Measurements from ENCODE around the gene TNFAIP8.

The TNFAIP8 gene

DNA sequence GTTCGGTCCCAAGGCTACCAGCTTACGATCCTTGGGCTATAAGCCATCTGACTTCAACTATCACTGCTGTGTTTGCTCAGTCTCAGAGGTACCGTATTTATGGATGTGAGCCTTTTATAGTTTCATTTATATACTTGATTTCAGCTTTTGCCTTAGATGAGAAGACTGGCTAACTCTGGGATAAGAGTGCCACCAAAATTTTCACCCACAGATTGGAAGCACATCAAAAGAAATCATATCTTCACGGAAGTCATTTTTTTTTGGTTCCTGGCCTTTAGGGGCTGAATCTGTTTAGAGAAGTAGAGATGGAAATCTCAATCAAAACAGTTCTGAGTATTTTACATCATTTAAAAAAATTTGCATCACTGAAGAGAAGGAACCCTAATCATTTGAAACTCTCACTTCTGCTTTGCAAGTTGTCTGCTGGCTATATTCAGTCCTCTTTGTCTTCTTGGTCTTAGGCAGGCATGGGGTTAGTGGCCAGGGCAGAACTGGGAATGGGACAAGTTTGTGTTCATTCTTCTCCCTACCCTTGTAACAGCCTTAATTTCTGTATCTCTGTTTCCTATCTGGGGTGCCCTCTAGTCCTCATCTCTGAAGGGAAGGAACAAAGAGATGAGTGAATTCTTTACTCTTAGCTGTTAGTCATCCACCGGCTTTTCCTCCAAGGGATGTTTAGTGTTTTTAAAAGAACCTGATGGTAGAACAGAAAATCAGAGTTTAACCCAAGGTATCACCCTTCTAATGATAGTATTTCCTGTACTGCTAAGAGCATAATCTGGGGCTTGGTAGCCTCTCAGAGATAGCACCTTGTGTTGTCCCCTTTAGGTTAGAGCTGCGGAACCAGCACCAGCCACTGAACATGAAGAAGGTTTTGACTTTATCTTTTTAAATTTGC lies 14.1 kb upstream of the TNFAIP8 start:
- no peaks in the 10 kb centered on the region for H3K27me3 ChIP-seq (ENCODE audit: control insufficient read depth, low read length)
- H4K20me1 ChIP-seq (ENCODE audit: control insufficient read depth, insufficient read depth, low read depth, low read length) = no peaks in the 10 kb centered on the region
- peaks cover 5% of the 10 kb centered on the region; the same call in 1 of the 2 replicates for H3K36me3 ChIP-seq (ENCODE audit: control insufficient read depth, low read length)
- H3K4me2 ChIP-seq (ENCODE audit: low read length) = peak overlapping the region; percentile 78
- H3K9me3 ChIP-seq (ENCODE audit: control insufficient read depth, insufficient read depth, low read length) = no peaks in the 10 kb centered on the region
- peaks cover 60% of the 10 kb centered on the region for H3K79me2 ChIP-seq (ENCODE audit: control insufficient read depth, low read length)
- H3K9me2 ChIP-seq (replicated peaks; ENCODE audit: control insufficient read depth, low read length) = no peaks in the 10 kb centered on the region
- TF ChIP-seq, protein P1, sequence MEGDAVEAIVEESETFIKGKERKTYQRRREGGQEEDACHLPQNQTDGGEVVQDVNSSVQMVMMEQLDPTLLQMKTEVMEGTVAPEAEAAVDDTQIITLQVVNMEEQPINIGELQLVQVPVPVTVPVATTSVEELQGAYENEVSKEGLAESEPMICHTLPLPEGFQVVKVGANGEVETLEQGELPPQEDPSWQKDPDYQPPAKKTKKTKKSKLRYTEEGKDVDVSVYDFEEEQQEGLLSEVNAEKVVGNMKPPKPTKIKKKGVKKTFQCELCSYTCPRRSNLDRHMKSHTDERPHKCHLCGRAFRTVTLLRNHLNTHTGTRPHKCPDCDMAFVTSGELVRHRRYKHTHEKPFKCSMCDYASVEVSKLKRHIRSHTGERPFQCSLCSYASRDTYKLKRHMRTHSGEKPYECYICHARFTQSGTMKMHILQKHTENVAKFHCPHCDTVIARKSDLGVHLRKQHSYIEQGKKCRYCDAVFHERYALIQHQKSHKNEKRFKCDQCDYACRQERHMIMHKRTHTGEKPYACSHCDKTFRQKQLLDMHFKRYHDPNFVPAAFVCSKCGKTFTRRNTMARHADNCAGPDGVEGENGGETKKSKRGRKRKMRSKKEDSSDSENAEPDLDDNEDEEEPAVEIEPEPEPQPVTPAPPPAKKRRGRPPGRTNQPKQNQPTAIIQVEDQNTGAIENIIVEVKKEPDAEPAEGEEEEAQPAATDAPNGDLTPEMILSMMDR (IDR thresholded peaks at IDR 0.05; ENCODE audit: low read depth, low read length, poor library complexity, severe bottlenecking) = no peak
- no peak for TF ChIP-seq EZH2phosphoT487 (IDR thresholded peaks at IDR 0.05; ENCODE audit: borderline replicate concordance, low read length)
- peaks cover 11% of the 10 kb centered on the region for H3F3A ChIP-seq (ENCODE audit: control insufficient read depth, insufficient read depth)
- peak overlapping the region; percentile 82 for H3K27ac ChIP-seq (ENCODE audit: low read depth, low read length)
- H3K4me3 ChIP-seq (ENCODE audit: low read length) = peak overlapping the region; percentile 69
- H3K4me1 ChIP-seq (ENCODE audit: control insufficient read depth, low read length) = peaks cover 100% of the 10 kb centered on the region

DNA sequence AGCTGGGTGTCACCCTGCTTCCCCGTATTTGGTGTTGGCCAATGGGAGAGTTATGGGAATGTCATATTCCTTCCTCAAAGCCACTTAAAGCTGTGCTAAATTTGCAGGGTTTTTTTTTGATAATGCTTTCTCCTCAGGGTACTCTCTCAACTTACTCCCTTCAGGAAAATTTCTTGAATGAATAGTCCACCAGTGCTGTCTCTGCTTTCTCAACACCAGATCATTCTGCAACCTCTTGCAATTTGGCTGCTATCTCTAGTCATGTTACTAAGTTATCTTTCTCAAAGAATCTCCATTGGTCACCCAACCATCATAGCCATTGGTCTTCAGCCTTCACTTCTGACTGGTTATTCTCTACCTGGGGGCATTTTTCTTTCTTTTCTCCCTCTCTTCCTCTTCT lies 13.4 kb upstream of the TNFAIP8 start:
- no peak for TF ChIP-seq EZH2phosphoT487 (IDR thresholded peaks at IDR 0.05; ENCODE audit: borderline replicate concordance, low read length)
- TF ChIP-seq, protein P1 (IDR thresholded peaks at IDR 0.05; ENCODE audit: low read depth, low read length, poor library complexity, severe bottlenecking) = no peak
- Histone ChIP-seq H3K9me3 (ENCODE audit: control insufficient read depth, insufficient read depth, low read length) (no peaks in the 10 kb centered on the region), H3K4me3 (ENCODE audit: low read length) (peak overlapping the region; percentile 69), H3K36me3 (ENCODE audit: control insufficient read depth, low read length) (peaks cover 5% of the 10 kb centered on the region; the same call in 1 of the 2 replicates), H3K4me1 (ENCODE audit: control insufficient read depth, low read length) (peaks cover 100% of the 10 kb centered on the region), H3K27me3 (ENCODE audit: control insufficient read depth, low read length) (no peaks in the 10 kb centered on the region), H4K20me1 (ENCODE audit: control insufficient read depth, insufficient read depth, low read depth, low read length) (no peaks in the 10 kb centered on the region), H3K27ac (ENCODE audit: low read depth, low read length) (peak overlapping the region; percentile 82), H3F3A (ENCODE audit: control insufficient read depth, insufficient read depth) (peaks cover 11% of the 10 kb centered on the region), H3K79me2 (ENCODE audit: control insufficient read depth, low read length) (peaks cover 62% of the 10 kb centered on the region), H3K9me2 (replicated peaks; ENCODE audit: control insufficient read depth, low read length) (no peaks in the 10 kb centered on the region), H3K4me2 (ENCODE audit: low read length) (peak overlapping the region; percentile 78)

DNA sequence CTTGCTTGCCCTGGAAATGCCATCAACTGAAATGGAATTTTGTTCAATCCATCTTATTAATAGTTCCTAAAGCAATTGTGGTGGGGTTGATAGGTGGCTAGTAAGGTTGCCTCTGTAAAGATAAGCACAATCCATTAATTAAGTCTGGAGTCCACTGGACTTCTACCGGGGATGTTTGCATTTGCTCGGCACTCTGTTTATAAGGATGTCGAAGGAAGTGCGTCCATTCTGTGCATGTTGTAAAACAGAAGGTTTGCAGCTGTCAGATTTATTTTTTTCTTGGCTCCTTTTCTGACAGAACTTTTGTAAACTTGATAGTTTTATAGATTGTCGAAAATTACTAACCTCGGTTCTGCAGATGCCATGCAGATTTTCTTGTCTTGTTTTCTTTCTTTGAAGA lies 12.8 kb upstream of the TNFAIP8 start:
- H3K27ac ChIP-seq (ENCODE audit: low read depth, low read length) = no peak overlapping the region
- H3K4me1 ChIP-seq (ENCODE audit: control insufficient read depth, low read length) = peaks cover 100% of the 10 kb centered on the region
- no peaks in the 10 kb centered on the region for H3K27me3 ChIP-seq (ENCODE audit: control insufficient read depth, low read length)
- H3K36me3 ChIP-seq (ENCODE audit: control insufficient read depth, low read length) = peaks cover 5% of the 10 kb centered on the region; the same call in 1 of the 2 replicates
- peak overlapping the region; percentile 69; the same call in 1 of the 2 replicates for H3K4me3 ChIP-seq (ENCODE audit: low read length)
- no peak for TF ChIP-seq EZH2phosphoT487 (IDR thresholded peaks at IDR 0.05; ENCODE audit: borderline replicate concordance, low read length)
- TF ChIP-seq, protein P1 (IDR thresholded peaks at IDR 0.05; ENCODE audit: low read depth, low read length, poor library complexity, severe bottlenecking) = no peak
- peak overlapping the region; percentile 78 for H3K4me2 ChIP-seq (ENCODE audit: low read length)
- peaks cover 68% of the 10 kb centered on the region for H3K79me2 ChIP-seq (ENCODE audit: control insufficient read depth, low read length)
- no peaks in the 10 kb centered on the region for H3K9me3 ChIP-seq (ENCODE audit: control insufficient read depth, insufficient read depth, low read length)
- no peaks in the 10 kb centered on the region for H3K9me2 ChIP-seq (replicated peaks; ENCODE audit: control insufficient read depth, low read length)
- H4K20me1 ChIP-seq (ENCODE audit: control insufficient read depth, insufficient read depth, low read depth, low read length) = no peaks in the 10 kb centered on the region
- H3F3A ChIP-seq (ENCODE audit: control insufficient read depth, insufficient read depth) = peaks cover 11% of the 10 kb centered on the region

Measured in DOHH2 (cell line).